Tibial artery (tissue), 4 donors: ENCODE data around the gene EIF3J.

ENCODE experiments used
- DNase-seq, 2 donors: peaks; one replicate each; pipeline ENCODE4 v3.0.0-alpha.2; 2019
- H3K27ac ChIP-seq, 2 donors: fragments of 200-600 bp; sonication (generic) in 1 of 2; 1 replicate in 1 of 2; 2 replicates in 1 of 2; pipeline ENCODE4 v1.5.1; 2018 to 2019; ENCODE audit warnings: mild to moderate bottlenecking in 1 of 2
- H3K27me3 ChIP-seq, 2 donors: fragments of 200-600 bp; sonication (generic) in 1 of 2; one replicate each; pipeline versions ENCODE4 v1.5.1 to v1.6.0; 2016 to 2019
- H3K36me3 ChIP-seq, 3 donors: fragments of 200-600 bp; sonication (generic) in 2 of 3; one replicate each; pipeline ENCODE4 v1.5.1; 2016 to 2019; ENCODE audit warnings: mild to moderate bottlenecking in 2 of 3
- H3K4me1 ChIP-seq, 4 donors: fragments of 200-600 bp; sonication (generic) in 2 of 4; 1 replicate in 3 of 4; 2 replicates in 1 of 4; pipeline ENCODE4 v1.5.1; 2016 to 2019
- H3K4me3 ChIP-seq, 2 donors: fragments of 200-600 bp; sonication (generic) in 1 of 2; 1 replicate in 1 of 2; 2 replicates in 1 of 2; pipeline ENCODE4 v1.5.1; 2018 to 2019; ENCODE audit warnings: mild to moderate bottlenecking in 2 of 2
- H3K9me3 ChIP-seq, 3 donors: fragments of 200-600 bp; sonication (generic) in 1 of 3; one replicate each; pipeline ENCODE4 v1.5.1; 2016 to 2019
- intact Hi-C: fragments of 100-400 bp; cut with DNase I; formaldehyde crosslinking; loops from one replicate; pipeline ENCODE4 v1.15.0; 2023; ENCODE audit warnings: low total_unique reads
- TF ChIP-seq, protein P1 (sequence below), 2 experiments: fragments of 200-600 bp in 1 of 2; fragments of 450-650 bp in 1 of 2; IDR thresholded peaks; one replicate each; pipeline ENCODE4 v1.5.1; 2017 to 2019; ENCODE audit warnings: antibody characterized with exemption in 2 of 2, mild to moderate bottlenecking in 1 of 2, moderate library complexity in 1 of 2

Gene EIF3J

DNA sequence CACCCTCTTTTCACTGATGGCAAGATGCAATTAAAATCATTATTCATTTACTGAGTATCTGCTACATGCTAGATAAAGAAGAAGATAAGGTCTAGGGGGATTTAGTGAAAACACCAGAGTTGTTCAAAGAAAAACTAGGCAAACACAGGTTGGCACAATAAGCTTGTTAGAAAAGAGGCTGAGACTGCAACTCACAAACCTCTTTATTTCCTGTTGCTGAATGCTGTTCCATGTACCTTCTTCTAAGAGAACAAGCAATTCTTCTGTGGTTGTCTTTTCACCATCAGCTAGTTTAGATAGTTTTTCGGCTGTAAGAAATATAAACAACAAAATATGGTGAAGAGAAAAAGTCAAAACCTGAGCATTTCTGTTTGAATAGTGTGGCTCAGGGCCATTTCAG, 61.1 kb downstream of the EIF3J start:
- H3K27ac ChIP-seq: no peak overlapping the region
- H3K36me3 ChIP-seq: peaks cover 63 to 85% (median 70%) of the 10 kb centered on the region in 3 donors
- no peaks in the 10 kb centered on the region for H3K4me1 ChIP-seq
- intact Hi-C loops: no loop called here
- no peaks in the 10 kb centered on the region for H3K27me3 ChIP-seq
- no peak overlapping the region for H3K4me3 ChIP-seq
- TF ChIP-seq, protein P1, sequence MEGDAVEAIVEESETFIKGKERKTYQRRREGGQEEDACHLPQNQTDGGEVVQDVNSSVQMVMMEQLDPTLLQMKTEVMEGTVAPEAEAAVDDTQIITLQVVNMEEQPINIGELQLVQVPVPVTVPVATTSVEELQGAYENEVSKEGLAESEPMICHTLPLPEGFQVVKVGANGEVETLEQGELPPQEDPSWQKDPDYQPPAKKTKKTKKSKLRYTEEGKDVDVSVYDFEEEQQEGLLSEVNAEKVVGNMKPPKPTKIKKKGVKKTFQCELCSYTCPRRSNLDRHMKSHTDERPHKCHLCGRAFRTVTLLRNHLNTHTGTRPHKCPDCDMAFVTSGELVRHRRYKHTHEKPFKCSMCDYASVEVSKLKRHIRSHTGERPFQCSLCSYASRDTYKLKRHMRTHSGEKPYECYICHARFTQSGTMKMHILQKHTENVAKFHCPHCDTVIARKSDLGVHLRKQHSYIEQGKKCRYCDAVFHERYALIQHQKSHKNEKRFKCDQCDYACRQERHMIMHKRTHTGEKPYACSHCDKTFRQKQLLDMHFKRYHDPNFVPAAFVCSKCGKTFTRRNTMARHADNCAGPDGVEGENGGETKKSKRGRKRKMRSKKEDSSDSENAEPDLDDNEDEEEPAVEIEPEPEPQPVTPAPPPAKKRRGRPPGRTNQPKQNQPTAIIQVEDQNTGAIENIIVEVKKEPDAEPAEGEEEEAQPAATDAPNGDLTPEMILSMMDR (IDR thresholded peaks at IDR 0.05): no peak
- DNase-seq: no peak
- no peaks in the 10 kb centered on the region for H3K9me3 ChIP-seq

- H3K27me3 ChIP-seq: no peaks in the 10 kb centered on the region
- H3K9me3 ChIP-seq: no peaks in the 10 kb centered on the region
- H3K27ac ChIP-seq: no peak overlapping the region
- H3K4me1 ChIP-seq: no peaks in the 10 kb centered on the region
- H3K36me3 ChIP-seq: peaks cover 65 to 85% (median 66%) of the 10 kb centered on the region in 3 donors
- intact Hi-C loops: no loop called here
- TF ChIP-seq, protein P1 (IDR thresholded peaks at IDR 0.05): no peak
- no peak for DNase-seq
- no peak overlapping the region for H3K4me3 ChIP-seq
Observed at GRCh38 chr15:44598892-44599291, 61.9 kb downstream of the EIF3J start.

DNA sequence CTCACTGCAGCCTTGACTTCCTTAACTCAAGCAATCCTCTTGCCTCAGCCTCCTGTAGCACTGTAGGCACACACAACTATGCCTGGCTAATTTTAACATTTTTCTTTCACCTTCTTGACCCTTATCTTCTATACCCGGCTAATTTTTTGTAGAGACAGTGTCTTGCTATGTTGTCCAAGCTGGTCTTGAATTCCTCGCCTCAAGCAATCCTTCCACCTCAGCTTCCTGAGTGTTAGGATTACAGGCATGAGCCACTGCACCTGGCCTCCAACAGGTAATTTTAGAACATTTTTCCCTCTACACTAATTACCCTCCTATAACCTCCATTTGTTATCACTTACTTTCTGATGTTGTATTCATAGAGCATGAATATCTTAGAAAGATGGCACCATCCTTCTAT, 66.2 kb downstream of the EIF3J start:
- Histone ChIP-seq H3K27ac (no peak overlapping the region), H3K27me3 (no peaks in the 10 kb centered on the region), H3K9me3 (no peaks in the 10 kb centered on the region), H3K36me3 (peaks cover 52 to 85% (median 71%) of the 10 kb centered on the region in 3 donors), H3K4me3 (no peak overlapping the region), H3K4me1 (no peaks in the 10 kb centered on the region)
- TF ChIP-seq, protein P1 (IDR thresholded peaks at IDR 0.05): no peak
- DNase-seq: no peak
- intact Hi-C loops: no loop called here

GRCh38 chr15:44606740-44607139, 69.8 kb downstream of the EIF3J start:
- no peak overlapping the region for H3K4me3 ChIP-seq
- TF ChIP-seq, protein P1 (IDR thresholded peaks at IDR 0.05): no peak
- intact Hi-C loops: no loop called here
- H3K27me3 ChIP-seq: no peaks in the 10 kb centered on the region
- H3K27ac ChIP-seq: no peak overlapping the region
- peaks cover 38 to 86% (median 80%) of the 10 kb centered on the region in 3 donors for H3K36me3 ChIP-seq
- H3K4me1 ChIP-seq: no peaks in the 10 kb centered on the region
- H3K9me3 ChIP-seq: no peaks in the 10 kb centered on the region
- DNase-seq: no peak
